GM19238 (cell line): ENCODE measurements around the gene SLC25A45.

Source experiments
- DNase-seq: peaks from one replicate; pipeline ENCODE4 v3.0.0; 2011; ENCODE audit warnings: low spot score; ENCODE audit not compliant: insufficient read length

The SLC25A45 gene

GRCh38 chr11:65389294-65389980 is 7.0 kb upstream of the SLC25A45 start:
- no peak for DNase-seq

- no peak for DNase-seq
Observed at GRCh38 chr11:65388731-65389130, 6.3 kb upstream of the SLC25A45 start.

- peak; percentile 93 for DNase-seq
Observed at GRCh38 chr11:65386307-65387140, 4.1 kb upstream of the SLC25A45 start, which contains the start of gene FRMD8. TSS of gene FRMD8 (plus strand) at chr11:65386637. CDS start at chr11:65387037, 400 bp downstream.

DNA sequence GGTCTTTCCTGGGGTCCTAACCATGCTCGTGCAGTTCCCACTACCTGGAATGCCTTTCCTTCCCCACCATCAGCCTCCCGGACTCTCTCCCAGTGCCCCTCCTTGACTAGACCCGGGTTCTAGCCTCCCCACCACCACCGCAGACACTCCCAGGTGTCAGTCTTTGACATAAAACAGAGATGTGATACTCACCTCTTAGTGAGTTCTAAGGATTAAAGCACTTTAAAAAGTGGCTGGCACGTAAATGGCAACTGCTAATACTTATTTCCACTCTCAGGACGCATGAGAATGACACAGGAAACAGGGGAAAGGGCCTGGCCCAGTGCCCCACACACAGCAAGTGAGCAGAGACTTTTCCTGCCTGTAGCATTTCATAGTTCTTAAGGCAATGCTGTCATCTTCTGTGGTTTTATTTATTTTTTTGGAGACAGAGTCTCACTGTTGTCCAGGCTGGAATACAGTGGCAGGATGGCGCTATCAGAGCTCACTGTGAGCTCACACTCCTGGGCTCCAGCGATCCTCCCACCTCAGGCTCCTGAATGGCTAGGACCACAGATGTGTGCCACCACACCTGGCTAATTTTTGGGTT is 1.9 kb upstream of the SLC25A45 start:
- no peak for DNase-seq

- DNase-seq, result no peak
Observed at GRCh38 chr11:65383778-65384177, 1.3 kb upstream of the SLC25A45 start.

DNA sequence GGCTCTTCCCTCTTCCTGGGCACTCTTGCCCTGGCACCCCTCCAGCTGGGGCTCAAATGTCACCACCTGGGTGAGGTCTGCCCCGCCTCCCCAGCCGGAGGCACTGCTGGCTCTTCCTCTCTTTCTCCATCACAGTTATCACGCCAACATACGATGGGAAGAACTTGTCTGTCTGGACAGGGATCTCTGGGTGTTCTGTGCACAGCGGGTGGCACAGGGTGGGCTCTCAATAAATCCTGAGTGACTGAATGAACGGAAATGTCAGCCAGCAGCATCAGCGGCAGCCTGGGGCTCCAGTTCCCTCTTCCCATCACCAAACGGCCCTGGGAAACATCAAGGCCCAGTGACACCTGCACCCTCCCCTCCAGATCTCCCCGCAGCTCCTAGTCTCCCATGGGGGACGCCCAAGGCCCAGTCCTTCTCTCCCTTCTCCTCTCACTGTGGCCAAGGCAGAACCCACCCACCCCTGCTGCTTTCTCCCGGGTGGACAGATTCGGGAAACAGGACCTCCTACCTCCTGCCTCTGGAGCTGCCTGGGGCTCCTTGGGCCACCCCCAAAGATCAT is 440 bp upstream of the SLC25A45 start:
- no peak for DNase-seq

GRCh38 chr11:65381716-65382032 is 772 bp downstream of the SLC25A45 start:
- DNase-seq, result no peak

GRCh38 chr11:65380460-65381119 is 1.9 kb downstream of the SLC25A45 start:
- DNase-seq, result no peak

DNA sequence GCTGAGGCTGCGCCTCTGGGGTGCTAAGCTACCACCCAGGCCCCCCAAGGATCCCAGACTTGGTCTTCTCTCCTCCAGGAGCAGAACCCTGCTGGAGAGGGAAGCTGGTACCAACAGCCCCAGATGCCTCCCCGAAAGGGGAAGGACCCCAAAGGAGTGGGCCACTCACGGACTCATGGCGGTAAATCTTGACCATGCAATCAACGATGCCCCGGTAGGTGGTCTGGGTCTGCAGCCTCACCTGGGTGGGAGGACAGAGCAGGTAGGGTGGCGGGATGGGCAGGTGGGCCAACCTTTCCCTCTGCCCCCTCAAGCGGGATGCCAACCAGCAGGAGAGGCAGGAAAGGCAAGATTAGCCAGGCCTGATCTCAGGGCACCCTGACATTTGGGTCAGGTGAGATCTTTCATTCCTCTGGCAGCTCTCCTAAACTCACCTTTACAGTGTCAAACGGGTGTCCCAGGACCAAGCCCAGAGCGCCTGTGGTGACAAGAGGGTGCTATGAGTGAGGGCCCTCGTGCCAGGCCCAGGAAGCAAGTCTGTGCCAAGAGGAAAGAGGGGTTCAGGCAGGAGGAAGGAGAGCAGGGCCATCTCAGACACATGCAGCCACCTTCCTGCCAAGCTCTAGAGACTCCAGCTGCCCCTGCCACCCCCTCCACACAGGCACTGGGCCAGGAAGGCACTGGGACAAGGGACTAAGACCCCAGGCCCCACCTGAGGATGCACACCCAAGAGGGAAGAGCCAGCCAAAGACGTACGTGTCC is 2.6 kb downstream of the SLC25A45 start:
- DNase-seq, result no peak

DNA sequence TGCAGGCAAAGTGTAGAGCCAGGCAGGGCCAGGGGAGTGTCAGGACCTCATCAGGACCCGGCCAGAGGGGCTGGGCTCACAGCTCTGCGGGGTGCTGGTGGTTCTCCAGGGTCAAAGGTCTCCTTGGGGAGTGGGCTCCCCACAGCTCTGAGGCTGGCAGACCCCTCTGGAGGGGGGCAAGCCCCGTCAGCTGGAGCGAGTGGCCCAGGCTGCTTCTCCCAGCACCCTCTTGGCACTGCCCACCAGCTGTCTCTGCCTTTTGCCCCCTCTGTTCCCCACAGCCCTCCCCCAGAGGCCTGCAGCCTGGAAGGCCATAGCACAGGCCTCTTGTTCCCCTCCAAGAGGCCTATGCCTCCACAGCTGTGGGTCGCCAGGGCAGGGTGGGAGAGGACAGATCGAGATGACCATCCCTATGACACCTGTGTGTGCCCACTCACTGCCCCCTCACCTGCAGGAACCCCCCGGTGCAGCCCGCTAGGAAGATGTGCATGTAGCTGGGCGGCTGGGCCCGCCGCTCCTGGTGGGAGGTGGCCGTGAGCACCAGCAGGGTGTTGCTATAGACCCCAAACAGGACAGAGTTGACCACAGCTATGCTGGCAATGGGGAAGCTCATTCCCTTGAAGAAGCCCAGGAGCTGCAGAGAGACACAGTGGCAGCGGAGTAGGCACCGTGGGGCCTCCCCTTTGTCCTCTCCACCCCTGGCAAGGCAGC is 3.4 kb downstream of the SLC25A45 start:
- no peak for DNase-seq

- no peak for DNase-seq
Observed at GRCh38 chr11:65378208-65378927, 4.1 kb downstream of the SLC25A45 start.

DNA sequence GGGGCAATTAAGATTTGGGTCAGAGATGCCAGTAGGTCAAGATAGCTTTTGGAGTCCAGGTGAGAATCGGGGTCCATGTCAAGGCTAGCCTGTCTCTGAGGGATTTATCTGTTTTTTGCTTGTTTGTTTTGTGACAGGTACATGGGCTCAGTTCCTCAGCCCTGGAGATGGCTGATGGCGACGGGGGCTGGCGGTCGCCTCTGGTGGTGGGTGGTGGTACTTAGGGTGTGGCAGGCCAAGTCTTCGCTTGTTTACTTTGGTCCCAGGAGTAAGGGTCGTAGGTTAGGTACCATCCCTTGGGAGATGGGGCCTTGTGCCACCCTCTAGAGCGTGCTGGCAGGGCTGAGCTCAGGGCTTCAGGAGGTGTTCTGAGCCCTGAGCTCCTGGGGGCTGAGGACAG is 4.7 kb downstream of the SLC25A45 start:
- DNase-seq, result no peak

DNA sequence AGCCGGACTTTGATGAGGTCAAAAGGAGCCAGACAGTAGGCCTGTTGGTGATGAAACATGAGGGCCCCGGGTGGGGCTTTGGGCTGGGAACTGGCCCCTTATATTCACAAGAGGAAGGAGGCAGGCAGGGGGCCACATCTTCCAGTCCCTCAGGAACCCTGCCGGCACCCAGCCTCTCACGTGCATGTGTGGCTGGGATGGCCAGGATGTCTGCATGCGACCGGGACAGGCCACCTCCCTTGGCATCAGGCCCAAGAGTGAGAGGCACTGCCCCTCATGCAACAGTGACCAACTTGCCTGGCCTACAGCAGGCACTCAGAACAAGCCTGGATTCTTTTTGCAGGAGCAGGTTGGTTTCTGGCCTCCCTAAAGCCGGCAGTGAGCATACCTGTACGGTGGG is 5.4 kb downstream of the SLC25A45 start:
- no peak for DNase-seq

GRCh38 chr11:65376138-65376713 is 6.2 kb downstream of the SLC25A45 start:
- DNase-seq, result no peak

DNA sequence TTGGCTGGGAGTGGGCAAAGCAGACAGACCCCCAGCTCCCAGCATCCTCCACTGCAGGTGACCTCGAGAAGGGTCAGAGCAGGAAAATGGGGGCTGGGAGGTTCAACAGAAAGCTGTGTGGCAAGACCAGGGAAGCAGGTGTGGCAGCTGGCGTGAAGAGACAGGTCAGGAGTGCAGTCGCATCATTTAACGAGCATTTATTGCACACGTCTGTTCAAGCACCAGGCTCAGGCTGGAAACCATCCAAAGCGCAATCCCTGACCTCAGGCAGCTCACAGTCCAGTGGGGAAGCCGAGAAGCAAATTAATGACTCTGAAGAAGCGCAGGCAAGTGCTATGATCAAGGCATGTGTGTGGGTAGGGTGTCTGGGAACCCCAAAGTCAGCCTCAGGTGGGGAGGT is 7.4 kb downstream of the SLC25A45 start:
- no peak for DNase-seq

GRCh38 chr11:65373839-65374580 is 8.4 kb downstream of the SLC25A45 start:
- DNase-seq, result no peak

DNA sequence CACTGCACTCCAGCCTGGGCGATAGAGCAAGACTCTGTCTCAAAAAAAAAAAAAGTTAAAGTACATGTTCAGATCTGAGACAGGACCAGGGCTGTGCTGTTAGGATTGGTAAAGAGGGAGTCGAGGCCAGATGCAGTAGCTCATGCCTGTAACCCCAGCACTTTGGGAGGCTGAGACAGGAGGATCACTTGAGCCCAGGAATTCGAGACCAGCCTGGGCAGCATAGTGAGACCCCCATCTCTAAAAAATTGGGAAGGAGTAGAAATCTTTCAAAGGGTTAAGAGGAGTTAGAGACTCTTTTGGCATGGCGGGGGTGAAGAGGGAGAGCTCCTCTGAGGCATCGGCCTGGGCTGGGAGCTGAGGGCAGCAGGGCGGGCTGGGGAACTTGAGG is 11.8 kb downstream of the SLC25A45 start:
- DNase-seq, result no peak

GRCh38 chr11:65366340-65366773 is 16.1 kb downstream of the SLC25A45 start:
- DNase-seq, result peak; percentile 74
